GM10266 (cell line): Measurements from ENCODE around the gene EMP1.

Experiments used
- DNase-seq: peaks from one replicate; pipeline ENCODE4 v3.0.0; 2012; ENCODE audit errors: extremely low spot score
- TF ChIP-seq, protein P1 (sequence below): IDR thresholded peaks from 2 replicates; pipeline ENCODE4 v1.5.1; 2012; ENCODE audit warnings: mild to moderate bottlenecking, low read depth; ENCODE audit not compliant: control insufficient read depth, insufficient read depth; ENCODE audit errors: missing control alignments

EMP1 gene

DNA sequence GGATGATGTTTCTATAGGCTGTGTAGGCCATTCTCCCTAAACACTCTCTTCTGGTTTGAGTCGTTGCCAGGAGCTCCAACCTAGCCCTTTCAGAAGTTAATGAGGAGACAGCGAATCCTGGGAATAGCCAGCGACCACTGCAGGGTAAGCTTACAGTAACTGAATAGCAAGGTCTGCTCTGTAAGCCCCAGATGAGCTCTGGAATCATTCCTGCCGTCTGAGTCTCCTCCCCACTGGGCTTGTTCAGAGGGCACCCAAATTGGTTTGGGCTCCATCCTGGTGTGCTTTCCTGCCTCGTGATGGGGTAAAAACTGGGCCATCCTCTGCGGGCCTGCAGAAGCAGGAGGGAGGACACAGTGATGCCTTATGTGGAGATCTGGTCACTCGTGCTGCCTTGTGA lies 43.3 kb upstream of the EMP1 start:
- TF ChIP-seq, protein P1, sequence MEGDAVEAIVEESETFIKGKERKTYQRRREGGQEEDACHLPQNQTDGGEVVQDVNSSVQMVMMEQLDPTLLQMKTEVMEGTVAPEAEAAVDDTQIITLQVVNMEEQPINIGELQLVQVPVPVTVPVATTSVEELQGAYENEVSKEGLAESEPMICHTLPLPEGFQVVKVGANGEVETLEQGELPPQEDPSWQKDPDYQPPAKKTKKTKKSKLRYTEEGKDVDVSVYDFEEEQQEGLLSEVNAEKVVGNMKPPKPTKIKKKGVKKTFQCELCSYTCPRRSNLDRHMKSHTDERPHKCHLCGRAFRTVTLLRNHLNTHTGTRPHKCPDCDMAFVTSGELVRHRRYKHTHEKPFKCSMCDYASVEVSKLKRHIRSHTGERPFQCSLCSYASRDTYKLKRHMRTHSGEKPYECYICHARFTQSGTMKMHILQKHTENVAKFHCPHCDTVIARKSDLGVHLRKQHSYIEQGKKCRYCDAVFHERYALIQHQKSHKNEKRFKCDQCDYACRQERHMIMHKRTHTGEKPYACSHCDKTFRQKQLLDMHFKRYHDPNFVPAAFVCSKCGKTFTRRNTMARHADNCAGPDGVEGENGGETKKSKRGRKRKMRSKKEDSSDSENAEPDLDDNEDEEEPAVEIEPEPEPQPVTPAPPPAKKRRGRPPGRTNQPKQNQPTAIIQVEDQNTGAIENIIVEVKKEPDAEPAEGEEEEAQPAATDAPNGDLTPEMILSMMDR = no peak
- DNase-seq = no peak

DNA sequence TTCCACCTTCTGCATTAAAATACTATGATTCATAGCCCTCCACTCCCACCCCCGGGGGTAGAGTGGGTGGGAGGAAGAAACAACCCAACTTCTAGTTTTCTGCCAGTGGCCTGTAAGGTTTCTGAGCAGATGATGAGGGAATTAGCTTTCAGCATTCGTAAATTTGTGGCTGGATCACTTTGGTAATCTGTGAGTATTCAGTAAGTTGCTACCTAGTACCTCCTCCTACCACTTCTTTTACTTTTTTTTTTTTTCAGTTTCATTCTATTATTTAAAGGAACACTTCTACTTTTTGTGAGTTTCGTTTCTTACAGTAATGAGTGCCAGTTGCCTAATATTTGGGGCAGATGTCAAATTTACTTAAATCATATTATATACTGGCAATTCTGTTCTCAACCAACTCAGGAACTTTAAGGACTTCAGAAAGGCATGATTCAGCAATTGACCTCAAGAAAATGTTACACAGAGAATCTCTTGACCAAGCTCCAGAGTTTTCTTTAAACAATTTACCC lies 42.4 kb upstream of the EMP1 start:
- no peak for DNase-seq
- TF ChIP-seq, protein P1 = no peak

DNA sequence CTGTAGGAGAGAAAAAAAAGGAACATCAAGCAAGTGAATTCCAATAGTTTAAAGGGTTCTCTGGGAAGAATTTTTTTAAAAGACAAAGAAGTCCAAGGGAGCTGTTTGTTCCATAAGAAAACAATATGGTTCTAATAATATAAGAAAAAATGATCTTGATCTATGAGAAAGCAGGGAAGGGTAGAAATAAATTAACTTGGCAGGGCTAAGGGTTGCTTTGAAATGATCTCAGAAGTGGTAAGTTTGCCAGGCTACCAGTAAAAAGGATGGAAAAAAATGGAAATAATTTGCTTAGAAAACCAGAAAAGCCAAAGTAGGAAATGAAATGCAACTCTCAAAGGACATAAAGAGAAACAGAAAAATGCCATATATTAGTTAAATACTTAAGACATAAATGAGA lies 41.7 kb upstream of the EMP1 start:
- no peak for DNase-seq
- TF ChIP-seq, protein P1 = no peak

DNA sequence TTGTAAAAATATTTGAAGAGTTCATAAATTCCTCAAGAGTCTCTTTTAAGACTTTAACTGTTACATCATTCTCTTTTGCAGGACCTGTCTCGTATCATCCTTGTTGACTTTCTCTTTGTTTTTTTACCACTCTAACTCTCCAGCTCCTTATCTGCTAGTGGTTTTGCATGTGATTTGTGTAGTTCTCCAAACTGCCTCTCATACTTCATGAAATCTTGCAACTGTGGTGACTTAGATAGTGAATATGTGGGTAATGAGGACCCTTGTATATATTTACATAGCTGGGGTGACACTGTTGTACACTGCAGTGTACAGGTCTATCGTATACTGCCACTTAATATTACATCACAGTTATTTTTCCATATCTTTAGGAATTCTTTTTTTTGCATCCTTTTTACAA lies 40.2 kb upstream of the EMP1 start:
- TF ChIP-seq, protein P1 = no peak
- DNase-seq = no peak

DNA sequence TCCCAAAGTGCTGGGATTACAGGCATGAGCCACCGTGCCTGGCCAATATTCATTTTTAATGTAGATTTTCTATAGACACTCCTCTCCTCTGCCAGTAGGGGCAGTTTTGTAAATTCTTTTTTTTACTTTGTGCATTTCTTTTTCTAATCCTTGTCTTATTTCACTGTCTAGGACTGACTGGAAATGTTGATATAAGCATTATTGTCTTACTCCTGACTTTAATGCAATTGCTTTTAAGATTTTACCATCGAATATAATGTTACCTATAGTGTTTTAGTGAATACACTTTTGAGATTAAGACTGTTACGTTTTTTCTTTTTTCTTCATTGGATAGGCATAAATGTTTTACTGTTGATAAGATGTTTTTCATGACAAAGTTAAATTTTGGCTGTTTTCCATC lies 35.4 kb upstream of the EMP1 start:
- DNase-seq = no peak
- TF ChIP-seq, protein P1 = no peak

DNA sequence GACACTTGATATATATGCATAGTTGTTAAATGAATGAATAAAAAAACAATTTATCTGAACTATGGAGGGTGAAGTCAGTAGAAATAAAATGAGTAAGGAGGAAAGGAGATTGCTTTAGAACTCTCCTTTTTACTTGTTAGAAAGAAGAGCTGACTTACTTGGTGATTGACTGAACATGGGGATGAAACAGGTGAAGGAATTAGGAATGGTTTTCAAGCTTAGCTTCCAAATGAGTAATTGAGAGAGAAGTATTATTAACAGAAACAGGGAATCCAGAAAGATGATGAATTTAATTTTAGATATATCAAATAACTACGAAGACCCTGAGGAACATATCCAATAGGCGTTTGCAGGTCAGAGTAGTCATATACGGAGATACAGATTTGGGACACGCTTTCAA lies 33.6 kb upstream of the EMP1 start:
- TF ChIP-seq, protein P1 = no peak
- no peak for DNase-seq

DNA sequence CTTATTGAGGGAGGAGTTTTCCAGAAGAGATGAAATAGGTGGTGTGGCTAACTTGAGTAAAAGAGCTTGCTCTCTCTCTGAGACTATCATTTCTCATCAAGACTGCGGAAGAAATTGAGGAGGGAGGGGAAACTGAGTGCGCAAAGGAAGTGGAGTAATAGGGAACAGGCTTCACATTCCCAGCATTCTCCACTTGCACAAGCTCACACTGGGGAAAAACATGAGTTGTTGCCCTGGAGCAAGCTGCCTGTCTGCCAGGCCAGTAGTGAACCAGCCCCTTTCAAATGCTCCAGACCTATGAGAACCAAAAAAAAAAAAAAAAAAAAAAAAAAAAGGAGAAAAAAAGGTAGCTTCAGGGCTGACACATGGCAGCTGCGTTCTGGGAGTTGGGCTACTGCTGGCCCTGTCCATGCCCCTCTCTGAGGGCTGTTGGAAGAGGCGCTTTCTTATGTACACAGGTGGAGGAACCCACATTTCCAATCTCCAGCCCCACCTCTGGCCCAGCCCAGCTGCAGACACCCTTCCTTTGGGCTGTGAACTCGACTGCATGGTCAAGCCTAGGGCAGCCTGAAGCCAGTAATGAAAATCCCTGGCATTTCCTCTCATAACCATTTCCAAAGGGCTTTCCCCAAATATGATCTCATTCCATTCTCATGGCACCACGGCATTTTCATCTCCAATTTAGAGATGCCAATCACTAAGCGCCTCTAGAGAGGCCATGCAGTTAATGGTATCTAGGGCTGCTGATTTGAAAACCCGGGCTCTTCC lies 32.5 kb upstream of the EMP1 start:
- DNase-seq = no peak
- TF ChIP-seq, protein P1 = no peak
